GM19035 (cell line): ENCODE measurements around the gene DEFB121.
"Not testable (repeated sequence)": the region's sequence is repeated elsewhere in the genome, so short reads cannot be mapped to it uniquely, and the experiment has no call there.

Source experiments
- ATAC-seq: cut with Tn5 transposase; IDR thresholded peaks from one replicate; pipeline ENCODE4 v1.9.1; 2021; ENCODE audit not compliant: unreplicated experiment

DEFB121 gene, protein sequence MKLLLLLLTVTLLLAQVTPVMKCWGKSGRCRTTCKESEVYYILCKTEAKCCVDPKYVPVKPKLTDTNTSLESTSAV

DNA sequence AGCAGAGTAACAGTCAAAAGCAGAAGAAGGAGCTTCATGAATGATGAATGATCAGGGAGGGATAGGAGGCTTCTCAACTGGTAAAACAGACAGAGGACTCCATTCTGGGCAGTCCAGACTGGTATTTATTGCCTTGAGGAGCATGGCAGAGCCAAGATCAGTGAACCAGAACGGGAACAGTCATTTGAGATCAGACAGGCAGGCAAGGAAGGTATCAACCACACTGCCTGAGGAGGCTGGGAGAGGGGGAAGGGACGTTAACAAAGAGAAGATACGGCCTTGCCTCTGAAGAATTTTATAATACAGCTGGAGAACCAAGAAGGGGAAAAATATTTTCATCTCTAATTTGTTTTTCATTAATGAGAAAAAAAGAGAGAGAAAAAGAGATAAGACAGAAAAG is at the start of gene DEFB121:
Gene DEFB121 (minus strand): TSS at position 101 of the 400 bp plus-strand sequence. CDS start 63 bp downstream, at position 38.
- no peak for ATAC-seq

DNA sequence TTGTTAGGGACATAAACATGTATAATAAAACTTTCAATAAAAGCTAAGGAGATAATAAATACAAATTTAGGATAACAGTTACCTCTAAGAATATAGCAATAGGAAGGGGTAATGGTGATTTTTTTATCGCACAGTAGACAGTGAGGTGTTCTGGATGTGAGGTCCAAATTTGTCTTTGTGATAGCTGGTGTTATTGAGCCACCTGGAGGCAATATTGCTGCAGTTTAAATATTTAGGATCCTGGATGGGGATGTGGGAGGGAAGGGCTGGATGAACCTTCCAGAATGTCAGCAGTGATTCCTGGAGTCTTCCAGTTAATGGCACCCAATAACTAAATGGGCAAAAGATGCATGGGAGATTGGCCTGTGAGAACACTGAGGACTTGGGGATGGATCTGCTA is 48.3 kb upstream of the DEFB121 start:
- ATAC-seq: no peak

DNA sequence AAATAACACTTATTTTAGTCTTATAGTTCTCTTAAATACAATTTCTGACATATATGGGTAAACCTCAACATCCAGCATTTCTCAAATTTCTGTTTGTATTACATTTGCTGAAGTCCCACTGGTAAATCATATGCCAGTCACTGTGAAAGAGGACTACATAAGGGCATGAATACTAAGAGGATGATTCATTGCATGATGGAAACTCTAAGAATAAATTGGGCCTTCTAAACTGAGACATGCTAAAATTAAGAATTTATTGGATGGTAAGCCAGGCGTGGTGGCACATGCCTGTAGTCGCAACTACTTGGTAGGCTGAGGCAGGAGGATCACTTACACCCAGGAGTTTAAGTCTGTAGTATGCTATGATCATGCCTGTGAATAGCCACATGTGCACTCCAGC is 46.6 kb upstream of the DEFB121 start:
- no peak for ATAC-seq

DNA sequence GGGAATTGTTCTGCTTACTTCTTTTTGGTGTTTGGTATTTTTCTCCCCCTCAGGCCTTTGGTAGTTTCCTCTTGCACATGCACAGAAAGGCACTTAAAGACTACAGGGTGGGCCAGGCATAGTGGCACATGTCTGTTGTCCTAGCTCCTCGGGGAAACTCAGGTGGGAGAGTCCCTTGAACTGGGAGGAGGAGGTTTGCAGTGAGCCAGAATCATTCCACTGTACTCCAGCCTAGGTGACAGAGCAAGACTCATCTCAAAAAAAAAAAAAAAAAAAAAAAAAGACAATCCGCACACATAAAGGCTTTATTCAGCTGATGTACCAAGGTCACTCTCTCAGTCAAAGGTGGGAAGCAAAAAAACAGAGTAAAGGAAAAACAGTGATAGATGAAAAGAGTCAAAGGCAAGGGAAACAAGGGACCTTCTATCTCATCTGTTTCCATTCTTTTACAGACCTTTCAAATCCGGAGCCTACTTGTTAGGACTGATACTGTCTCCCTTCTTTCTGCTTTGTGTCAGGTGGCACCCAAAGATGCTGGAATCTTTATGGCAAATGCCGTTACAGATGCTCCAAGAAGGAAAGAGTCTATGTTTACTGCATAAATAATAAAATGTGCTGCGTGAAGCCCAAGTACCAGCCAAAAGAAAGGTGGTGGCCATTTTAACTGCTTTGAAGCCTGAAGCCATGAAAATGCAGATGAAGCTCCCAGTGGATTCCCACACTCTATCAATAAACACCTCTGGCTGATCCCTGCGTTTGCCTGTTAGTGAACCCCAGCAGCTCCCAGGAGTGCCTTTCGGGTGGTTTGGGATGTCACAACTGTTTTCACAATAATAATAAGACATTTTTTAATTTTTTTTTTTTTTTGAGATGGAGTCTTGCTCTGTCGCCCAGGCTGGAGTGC is 43.7 kb upstream of the DEFB121 start:
- no peak for ATAC-seq

DNA sequence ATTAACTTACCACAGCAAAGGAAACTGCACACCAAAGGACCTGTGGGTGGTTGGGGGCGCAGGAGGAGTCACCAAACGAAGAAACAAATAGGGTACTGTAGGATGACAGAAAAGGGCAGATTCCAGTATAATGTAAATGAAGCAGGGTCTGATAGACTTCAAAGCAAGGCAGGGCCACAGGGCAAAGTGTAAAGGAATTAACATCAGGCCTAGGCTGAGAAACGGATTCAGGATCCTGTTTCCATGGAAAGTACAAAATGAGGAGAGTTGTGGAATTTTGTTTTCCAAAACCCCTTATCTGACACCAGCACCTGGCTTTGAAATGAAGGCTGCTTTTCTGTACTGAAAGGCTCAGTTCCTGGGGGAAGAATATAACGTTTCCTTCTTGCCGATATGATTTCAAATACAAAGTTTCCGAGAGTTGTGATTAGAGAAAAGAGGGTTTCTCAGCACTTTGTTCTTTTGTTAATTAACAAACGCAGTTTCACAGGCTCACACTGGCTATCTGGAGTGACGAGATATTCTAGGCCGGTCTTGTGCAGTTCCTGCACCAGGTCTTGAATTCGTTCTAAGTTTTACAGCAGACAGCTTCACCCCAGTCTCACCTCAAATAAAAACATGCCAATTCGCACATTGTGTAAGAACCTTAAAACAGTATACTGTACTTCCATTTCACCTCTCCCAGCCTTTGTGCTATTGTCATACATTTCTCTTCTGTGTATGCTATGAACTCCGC is 40.2 kb upstream of the DEFB121 start:
- ATAC-seq: no peak

DNA sequence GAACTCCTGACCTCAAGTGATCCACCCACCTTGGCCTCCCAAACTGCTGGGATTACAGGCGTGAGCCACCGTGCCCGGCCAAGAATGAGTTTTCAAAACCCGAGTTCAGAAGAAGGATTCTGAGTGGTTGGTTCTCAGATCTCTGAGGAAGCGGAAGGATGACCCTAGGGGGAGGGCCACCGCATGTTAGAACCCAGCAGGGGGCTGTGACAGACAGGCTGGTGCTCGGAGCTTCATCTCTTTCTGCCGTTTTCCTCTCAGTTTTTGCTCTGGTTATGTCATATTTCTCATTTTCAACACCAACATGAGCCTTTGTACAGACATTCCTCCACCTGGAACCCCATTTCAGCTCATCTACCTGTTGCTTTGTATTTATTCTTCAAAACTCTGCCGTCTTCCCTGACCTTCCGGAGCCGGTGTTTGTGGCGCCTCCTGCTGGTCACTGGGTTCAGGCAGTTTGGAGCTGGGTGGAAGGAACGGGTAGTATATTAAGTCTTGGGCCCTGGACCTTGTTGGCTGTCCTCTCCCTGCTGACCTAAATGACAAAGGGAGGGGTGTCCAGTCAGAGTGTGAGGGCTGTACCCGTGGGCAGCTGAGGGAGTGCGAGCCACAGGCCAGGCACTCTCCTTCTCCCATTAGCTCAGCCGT is 34.1 kb upstream of the DEFB121 start, which contains the start of gene DEFB123:
Gene DEFB123 (plus strand): TSS at position 621 of the 648 bp plus-strand sequence. CDS start 67 bp downstream, outside the sequence.
- ATAC-seq: no peak

DNA sequence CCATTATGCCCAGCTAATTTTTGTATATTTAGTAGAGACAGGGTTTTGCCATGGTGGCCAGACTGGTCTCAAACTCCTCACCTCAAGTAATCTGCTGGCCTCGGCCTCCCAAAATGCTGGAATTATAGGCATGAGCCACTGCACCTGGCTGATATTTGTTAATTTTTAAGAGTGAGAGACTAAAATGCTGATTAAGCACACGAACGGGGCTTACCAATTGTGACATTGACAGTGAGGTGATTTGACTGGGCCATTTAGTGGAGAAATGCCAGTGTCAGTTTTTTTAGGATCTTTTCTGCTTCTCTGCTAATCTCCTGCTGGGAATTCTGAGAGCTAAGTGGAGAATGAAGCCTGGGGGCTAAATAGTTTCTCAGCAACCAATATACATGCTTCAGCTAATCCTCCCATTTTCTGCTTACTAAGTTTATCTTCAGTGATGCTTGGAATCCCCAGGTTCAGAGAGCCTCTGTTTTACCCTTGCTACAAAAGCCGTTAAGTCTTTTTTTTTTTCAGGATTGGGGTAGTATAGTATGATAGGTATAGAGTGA is 24.6 kb upstream of the DEFB121 start:
- no peak for ATAC-seq

DNA sequence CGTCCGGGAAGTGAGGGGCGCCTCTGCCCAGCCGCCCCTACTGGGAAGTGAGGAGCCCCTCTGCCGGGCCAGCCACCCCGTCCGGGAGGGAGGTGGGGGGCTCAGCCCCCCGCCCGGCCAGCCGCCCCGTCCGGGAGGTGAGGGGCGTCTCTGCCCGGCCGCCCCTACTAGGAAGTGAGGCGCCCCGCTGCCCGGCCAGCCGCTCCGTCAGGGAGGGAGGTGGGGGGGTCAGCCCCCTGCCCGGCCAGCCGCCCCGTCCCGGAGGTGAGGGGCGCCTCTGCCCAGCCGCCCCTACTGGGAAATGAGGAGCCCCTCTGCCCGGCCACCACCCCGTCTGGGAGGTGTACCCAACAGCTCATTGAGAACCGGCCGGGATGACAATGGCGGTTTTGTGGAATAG is 21.6 kb upstream of the DEFB121 start:
- not testable (repeated sequence) for ATAC-seq

DNA sequence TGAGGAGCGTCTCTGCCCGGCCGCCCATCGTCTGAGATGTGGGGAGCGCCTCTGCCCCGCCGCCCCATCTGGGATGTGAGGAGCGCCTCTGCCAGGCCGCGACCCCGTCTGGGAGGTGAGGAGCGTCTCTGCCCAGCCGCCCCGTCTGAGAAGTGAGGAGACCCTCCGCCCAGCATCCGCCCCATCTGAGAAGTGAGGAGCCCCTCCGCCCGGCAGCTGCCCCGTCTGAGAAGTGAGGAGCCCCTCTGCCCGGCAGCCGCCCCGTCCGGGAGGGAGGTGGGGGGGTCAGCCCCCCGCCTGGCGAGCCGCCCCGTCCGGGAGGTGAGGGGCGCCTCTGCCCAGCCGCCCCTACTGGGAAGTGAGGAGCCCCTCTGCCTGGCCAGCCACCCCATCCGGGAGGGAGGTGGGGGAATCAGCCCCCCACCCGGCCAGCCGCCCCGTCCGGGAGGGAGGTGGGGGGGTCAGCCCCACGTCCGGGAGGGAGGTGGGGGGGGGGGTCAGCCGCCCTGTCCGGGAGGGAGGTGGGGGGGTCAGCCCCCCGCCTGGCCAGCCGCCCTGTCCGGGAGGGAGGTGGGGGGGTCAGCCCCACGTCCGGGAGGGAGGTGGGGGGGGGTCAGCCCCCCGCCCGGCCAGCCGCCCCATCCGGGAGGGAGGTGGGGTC is 21.0 kb upstream of the DEFB121 start:
- ATAC-seq: not testable (repeated sequence)

DNA sequence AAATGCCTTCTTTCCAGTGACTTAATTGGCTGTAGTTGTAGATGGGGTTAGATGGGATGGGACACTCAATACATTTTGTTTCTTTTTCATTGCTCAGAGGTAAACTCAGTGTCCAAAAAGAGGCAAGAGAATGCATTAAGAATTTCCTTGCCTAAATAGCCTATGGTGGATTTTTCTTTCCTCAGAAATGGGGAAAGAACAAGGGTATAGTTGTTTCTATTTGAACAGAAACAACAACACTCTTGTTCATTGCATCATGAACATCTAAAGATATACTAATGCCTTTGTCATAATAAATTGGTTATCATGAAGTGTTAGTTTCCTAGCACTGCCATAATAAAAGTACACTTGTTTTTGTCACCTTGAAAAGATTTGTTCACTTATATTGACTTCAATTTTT is 19.8 kb upstream of the DEFB121 start:
- no peak for ATAC-seq

DNA sequence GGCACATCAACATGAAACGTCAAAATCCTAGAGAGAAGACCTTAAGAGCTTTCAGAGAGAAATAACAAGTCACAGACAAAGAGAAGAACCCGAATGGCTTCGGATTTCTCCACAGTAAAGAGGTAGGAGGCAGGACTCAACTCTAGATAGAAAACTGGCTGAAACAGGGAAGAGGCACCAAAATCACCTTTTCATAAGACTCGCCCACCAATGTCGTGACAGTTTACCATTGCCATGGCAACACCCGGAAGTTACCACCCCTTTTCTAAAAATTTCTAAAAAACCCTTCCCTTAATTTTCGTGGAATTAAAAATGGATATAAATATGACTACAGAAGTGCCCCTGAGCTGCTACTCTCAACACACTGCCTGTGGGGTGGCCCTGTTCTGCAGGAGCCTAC is 12.3 kb upstream of the DEFB121 start:
- ATAC-seq: no peak

DNA sequence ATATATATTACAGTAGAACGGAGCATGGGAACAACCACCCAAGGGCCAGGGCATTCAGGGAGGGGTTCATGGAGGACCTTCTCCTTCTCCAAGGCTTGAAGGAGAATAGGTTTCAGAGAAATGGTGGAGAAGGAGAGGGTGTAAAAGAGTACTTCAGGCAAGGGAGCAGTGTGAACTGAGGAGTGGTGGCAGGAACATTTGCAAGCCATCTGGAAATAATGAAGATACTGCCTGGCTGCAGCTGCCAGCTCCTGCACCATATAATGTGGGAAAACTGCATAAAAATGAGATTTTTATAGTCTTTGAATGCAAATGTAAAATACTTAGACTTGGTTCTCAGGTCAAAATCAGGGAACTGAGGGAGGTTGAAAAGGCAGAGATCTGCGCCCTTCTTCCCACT is 9.6 kb upstream of the DEFB121 start:
- ATAC-seq: no peak

DNA sequence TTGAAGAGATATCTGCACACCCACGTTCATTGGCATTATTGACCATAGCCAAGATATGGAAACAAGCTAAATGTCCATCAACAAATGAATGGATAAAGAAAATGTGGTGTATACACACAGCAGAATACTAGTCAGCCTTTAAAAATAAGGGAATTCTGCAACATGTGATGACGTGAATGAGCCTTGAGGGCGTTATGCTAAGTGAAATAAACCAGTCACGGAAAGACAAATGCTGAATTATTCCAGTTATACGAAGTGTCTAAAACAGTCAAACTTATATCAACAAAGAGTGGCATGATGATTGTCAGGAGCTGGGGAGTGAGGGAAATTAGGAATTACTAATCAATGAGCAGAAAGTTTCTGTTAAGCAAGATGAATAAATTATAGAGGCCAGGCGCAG is 8.4 kb upstream of the DEFB121 start:
- ATAC-seq: no peak

DNA sequence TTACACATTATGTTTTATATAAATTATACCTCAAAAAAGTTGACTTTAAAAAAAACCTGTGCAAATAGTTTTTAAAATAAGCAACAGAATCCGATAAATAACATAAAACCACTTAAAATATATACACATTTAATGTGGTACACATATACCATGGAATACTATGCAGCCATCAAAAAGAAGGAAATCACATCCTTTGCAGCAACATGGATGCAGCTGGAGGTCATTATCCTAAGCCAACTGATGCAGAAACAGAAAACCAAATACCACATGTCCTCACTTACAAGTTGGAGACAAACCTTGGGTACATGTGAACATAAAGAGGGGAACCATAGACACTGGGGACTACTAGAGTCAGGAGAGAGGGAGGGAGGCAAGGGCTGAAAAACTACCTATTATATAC is 4.0 kb upstream of the DEFB121 start:
- no peak for ATAC-seq

DNA sequence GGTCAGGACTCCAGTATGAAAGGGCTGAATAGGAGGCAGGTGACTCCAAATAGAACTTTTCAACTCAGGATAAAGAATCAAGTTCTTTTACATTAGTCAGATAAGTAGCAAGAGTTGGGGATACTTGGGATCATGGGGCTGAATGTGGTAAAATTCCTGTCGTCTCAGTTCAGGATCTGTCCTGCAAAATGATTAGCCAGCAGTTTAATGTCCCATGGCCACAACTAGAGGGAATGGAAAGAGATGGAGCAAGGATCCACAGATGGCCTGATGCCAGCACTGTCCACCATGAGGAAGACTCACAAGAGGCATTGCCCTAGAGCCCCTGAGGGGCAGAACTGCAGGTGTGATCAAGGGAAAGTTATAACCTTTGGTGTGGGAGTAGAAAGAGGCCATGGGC is 2.1 kb downstream of the DEFB121 start:
- ATAC-seq: no peak

DNA sequence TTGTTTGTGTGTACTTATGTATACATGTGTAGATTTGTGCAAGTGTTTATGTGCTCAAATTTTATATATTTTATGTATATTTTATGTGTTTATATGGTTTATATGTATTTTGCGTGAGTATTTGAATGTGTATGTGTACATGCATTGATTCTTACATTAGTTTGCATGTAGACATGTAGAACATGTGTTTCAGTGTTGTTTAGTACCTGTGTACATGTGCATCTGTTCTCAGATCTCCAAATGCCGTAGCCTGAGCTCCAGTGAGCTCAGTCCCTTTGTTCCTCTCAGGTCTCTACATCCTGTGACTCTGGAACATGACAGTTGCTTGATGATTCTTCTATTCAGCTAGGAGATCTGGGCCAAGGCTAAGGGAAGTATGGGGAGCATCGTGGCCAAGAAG is 11.1 kb downstream of the DEFB121 start:
- ATAC-seq: no peak

DNA sequence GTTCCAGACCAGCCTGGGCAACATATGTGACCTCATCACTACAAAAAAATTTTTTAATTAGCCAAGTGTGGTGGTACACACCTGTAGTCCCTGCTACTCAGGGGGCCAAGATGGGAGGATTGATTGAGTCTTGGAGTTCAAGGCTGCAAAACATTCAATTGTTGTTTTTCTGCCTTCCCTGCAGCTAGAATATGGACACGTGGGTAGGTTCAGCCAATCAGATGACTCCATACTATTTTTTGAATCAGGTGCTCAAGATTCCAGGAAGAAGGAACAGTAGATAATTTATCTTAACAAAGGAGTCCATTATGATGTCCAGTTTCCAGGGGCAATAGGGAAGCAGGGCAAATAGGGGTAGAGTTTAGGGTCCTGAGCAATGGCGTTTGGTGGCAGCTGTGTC is 13.2 kb downstream of the DEFB121 start:
- ATAC-seq: no peak

DNA sequence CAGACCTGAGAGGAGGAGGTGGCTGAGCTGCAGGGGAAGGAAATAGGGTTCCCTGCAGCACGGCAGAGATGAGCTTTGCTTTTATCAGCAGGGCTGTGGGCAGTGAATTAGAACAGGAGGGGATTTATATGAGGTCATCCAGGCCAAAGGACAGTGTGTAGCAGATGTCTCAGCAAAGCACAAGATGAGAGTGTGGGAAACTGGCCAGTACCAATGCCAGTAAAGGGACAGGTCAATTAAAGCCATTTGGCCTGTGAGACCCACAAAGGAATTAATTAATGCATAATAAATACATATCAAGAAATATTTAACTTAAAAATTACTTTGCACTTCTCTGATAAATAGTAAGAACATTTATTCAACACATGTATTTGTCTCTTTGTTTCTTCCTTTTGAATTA is 15.5 kb downstream of the DEFB121 start, which contains the start of gene DEFB119:
Gene DEFB119 (minus strand): TSS at position 101 of the 400 bp plus-strand sequence. CDS start 107 bp downstream, outside the sequence.
- ATAC-seq: no peak

DNA sequence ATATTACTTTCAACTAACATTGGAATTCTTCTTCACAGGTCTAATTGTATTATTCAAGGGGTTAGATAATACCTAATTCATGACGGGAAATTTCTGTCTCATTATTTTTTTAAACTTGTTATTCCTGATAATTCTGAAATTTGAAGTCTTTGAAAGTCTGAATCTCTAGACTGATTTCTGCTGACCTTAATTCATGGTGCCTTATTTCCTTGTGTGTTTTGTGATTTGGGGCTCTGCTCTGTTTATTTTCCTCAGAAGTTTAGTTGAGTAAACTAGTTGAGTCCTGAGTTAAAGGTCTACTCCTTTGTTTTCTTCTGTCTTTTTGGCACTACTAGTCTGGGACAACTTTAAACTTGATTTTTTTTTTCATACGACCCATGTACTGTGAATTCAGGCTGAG is 31.7 kb downstream of the DEFB121 start:
- ATAC-seq: no peak

DNA sequence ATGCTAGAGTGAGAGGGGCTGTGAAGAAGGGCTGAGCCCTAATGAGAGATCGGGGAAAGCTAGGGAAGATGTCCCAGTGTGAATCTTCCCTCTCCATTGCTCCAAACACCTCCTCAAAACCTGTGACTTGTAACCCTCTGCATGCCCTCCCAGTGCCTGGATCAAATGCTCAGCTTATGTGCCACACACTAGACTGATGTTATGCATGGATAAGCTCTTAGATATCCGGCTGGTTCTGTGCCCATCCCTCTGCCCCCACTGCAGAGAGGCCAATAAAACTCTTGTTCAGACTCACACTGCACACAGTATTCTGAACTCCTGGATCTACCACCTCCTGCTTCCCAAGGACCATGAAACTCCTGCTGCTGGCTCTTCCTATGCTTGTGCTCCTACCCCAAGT is 37.7 kb downstream of the DEFB121 start, which contains the start of gene DEFB118:
Gene DEFB118 (plus strand): TSS at position 301 of the 400 bp plus-strand sequence. CDS start 50 bp downstream, at position 351.
- no peak for ATAC-seq
